ENCODE data around the gene CACNA2D4. TPM values are rescaled to one million over a fixed set of nuclear protein-coding genes. Genes with fewer than 3 reads are reported as not detected.

Gene CACNA2D4
- total RNA-seq, 3 donors from 2014 or later, result 3.4 to 7.1 (median 3.5) TPM

DNA sequence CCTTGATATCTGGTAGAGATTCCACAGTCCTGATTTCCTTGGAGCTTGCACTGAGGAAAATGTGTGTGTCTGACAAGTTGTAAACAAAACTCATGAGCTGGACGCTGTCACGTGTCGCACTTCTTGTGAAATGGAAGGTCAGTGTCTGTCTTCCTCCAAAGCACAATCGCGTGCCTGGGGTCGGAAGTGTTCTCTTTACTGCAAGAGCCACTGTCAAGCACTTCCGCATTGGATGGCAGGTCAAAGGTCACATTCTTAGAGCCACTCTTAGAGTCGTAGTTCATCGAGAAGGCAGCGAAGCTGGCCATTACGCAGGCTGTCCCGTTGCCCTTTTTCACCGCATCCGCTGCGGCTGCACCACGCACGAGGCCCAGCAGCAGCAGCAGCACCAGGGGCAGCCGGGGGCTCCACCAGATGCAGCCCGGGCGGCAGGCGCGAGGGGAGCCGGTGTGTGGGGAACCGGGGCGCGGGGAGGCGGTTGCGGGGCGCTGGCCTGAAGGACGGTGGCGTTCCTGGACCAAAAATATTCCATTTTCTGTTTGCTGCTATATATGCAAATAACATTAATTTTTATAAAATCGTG is 53.1 kb downstream of the CACNA2D4 start:
- Mint-ChIP-seq H3K4me1 (ENCODE audit: low read depth) (no peaks in the 10 kb centered on the region), H3K27me3 (ENCODE audit: low read depth) (peaks cover 24% of the 10 kb centered on the region), H3K36me3 (ENCODE audit: insufficient read depth) (no peaks in the 10 kb centered on the region), H3K9me3 (no peaks in the 10 kb centered on the region), H3K4me3 (no peak overlapping the region)
- DNase-seq, result no peak
- no peak for ATAC-seq

DNA sequence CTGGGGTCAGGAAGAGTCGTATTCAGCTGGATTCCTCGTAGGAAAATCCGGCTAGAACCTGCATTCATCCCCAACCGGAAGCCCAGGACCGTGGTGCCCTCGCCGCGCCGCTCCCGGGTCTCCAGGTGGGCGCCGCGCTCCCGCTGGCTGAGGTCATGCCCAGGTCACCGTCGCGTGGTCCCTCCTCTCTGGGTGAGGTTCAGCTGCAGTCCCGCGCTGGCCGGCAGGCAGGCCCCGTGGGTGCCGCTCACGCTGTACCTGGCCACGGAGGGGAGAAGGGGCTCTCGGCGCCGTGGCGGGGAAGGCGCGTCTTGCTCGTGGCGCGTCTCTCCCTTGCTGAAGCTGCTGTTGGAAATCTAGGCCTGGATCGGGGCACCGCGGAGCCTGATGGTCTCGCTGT is 53.6 kb downstream of the CACNA2D4 start:
- Mint-ChIP-seq H3K36me3 (ENCODE audit: insufficient read depth) (no peaks in the 10 kb centered on the region), H3K9me3 (no peaks in the 10 kb centered on the region), H3K27me3 (ENCODE audit: low read depth) (peaks cover 24% of the 10 kb centered on the region), H3K4me3 (no peak overlapping the region), H3K4me1 (ENCODE audit: low read depth) (no peaks in the 10 kb centered on the region)
- ATAC-seq (no peak), DNase-seq (no peak)

GRCh38 chr12:1864456-1864855 is 54.0 kb downstream of the CACNA2D4 start:
- Mint-ChIP-seq H3K9me3 (no peaks in the 10 kb centered on the region), H3K36me3 (ENCODE audit: insufficient read depth) (no peaks in the 10 kb centered on the region), H3K4me3 (no peak overlapping the region), H3K27me3 (ENCODE audit: low read depth) (peaks cover 24% of the 10 kb centered on the region), H3K4me1 (ENCODE audit: low read depth) (no peaks in the 10 kb centered on the region)
- DNase-seq, result no peak
- ATAC-seq, result no peak

DNA sequence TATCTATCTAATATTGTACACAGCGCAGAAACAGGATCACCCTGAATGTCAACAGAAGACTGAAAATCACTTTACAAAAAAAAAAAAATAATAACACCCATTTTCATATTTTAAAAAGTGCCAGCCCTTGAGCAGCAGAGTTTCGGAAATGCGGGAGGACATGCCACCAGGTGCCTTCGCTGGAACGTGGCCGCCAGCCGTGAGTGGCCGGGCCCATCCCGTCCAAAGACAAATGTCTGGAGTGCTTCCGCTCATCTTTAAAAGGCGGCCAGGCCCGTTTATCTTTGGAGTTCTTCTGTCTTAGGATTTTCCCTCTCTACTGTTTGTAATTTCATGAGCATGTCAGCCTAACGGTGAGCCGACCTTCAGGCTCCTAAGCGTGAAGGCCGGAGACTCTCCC is 54.6 kb downstream of the CACNA2D4 start:
- ATAC-seq (no peak), DNase-seq (no peak)
- Mint-ChIP-seq H3K27me3 (ENCODE audit: low read depth) (peaks cover 23% of the 10 kb centered on the region), H3K36me3 (ENCODE audit: insufficient read depth) (no peaks in the 10 kb centered on the region), H3K4me3 (no peak overlapping the region), H3K9me3 (no peaks in the 10 kb centered on the region), H3K4me1 (ENCODE audit: low read depth) (no peaks in the 10 kb centered on the region)

GRCh38 chr12:1862973-1863372 is 55.5 kb downstream of the CACNA2D4 start:
- DNase-seq (no peak), ATAC-seq (no peak)
- Mint-ChIP-seq H3K27me3 (ENCODE audit: low read depth) (peaks cover 18% of the 10 kb centered on the region), H3K4me1 (ENCODE audit: low read depth) (no peaks in the 10 kb centered on the region), H3K9me3 (no peaks in the 10 kb centered on the region), H3K36me3 (ENCODE audit: insufficient read depth) (no peaks in the 10 kb centered on the region), H3K4me3 (no peak overlapping the region)

- Mint-ChIP-seq H3K4me1 (ENCODE audit: low read depth) (peaks cover 3% of the 10 kb centered on the region), H3K4me3 (no peak overlapping the region), H3K9me3 (no peaks in the 10 kb centered on the region), H3K36me3 (ENCODE audit: insufficient read depth) (no peaks in the 10 kb centered on the region), H3K27me3 (ENCODE audit: low read depth) (peaks cover 2% of the 10 kb centered on the region)
- ATAC-seq (no peak), DNase-seq (no peak)
Measured at GRCh38 chr12:1859643-1860042, 58.8 kb downstream of the CACNA2D4 start.

- Mint-ChIP-seq H3K4me3 (no peak overlapping the region), H3K9me3 (no peaks in the 10 kb centered on the region), H3K36me3 (ENCODE audit: insufficient read depth) (no peaks in the 10 kb centered on the region), H3K4me1 (ENCODE audit: low read depth) (peaks cover 3% of the 10 kb centered on the region), H3K27me3 (ENCODE audit: low read depth) (peaks cover 2% of the 10 kb centered on the region)
- DNase-seq (no peak), ATAC-seq (no peak)
Measured at GRCh38 chr12:1858456-1858855, 60.0 kb downstream of the CACNA2D4 start.

DNA sequence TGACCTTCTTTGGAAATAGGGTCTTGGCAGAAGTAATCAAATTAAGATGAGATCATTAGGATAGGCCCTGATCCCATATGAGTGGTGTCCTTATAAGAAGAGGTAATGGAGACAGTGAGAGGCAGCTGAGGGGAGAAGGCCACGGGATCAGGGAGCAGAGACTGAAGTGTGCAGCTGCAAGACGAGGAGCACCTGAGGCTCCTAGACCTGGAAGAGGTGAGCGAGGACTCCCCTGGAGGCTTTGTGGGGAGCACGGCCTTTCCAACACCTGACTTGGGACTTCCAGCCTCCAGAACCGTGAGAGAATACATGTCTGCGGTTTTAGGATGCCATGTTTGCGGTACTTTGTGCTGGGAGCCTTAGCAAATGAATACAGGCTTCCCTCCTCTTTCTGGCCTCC is 60.6 kb downstream of the CACNA2D4 start:
- Mint-ChIP-seq H3K4me1 (ENCODE audit: low read depth) (peaks cover 3% of the 10 kb centered on the region), H3K9me3 (no peaks in the 10 kb centered on the region), H3K36me3 (ENCODE audit: insufficient read depth) (no peaks in the 10 kb centered on the region), H3K4me3 (no peak overlapping the region), H3K27me3 (ENCODE audit: low read depth) (peaks cover 2% of the 10 kb centered on the region)
- ATAC-seq, result no peak
- no peak for DNase-seq

DNA sequence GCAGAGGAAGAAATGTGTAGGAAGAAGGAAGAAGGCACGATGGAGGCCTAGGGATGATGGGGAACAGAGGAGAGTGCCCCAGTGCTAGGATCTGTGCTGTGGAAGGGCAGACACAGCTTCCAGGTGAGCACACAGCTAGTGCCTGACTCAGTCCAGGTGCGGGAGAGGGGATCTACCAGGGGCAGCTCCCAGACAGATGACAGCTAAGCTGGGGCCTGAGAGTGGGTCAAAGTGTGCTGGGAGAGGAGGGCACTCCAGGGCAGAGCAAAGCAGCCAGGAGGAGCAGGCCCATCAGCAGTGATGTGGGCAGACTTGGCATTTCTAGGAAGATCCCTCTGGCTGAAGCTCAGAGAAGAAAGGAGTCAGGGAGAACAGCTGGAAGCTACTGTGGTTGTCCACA is 61.4 kb downstream of the CACNA2D4 start:
- H3K4me1 Mint-ChIP-seq (ENCODE audit: low read depth), result peaks cover 3% of the 10 kb centered on the region
- ATAC-seq (no peak), DNase-seq (no peak)
- no peak overlapping the region for H3K4me3 Mint-ChIP-seq
- no peaks in the 10 kb centered on the region for H3K36me3 Mint-ChIP-seq (ENCODE audit: insufficient read depth)
- peaks cover 2% of the 10 kb centered on the region for H3K27me3 Mint-ChIP-seq (ENCODE audit: low read depth)
- H3K9me3 Mint-ChIP-seq, result no peaks in the 10 kb centered on the region

DNA sequence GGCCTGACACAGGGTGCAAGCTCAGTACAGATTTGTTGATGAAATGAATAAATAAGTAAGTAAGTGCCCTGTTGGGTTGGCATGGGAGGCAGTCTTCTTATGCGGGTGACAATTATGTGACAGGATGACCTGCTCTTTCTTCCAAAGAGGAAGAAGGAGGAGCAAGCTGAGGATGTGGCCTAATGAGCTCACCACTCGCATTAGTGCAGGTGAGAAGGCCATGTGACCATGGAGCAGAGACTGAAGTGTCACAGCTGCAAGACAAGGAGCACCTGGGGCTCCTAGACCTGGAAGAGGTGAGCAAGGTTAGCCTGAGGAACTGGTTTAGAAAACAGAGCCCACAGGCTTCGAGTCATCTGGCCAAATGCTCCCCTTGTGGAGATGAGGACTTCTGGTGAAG is 63.2 kb downstream of the CACNA2D4 start:
- Mint-ChIP-seq H3K36me3 (ENCODE audit: insufficient read depth) (no peaks in the 10 kb centered on the region), H3K4me1 (ENCODE audit: low read depth) (peaks cover 5% of the 10 kb centered on the region), H3K9me3 (no peaks in the 10 kb centered on the region), H3K27me3 (ENCODE audit: low read depth) (peaks cover 2% of the 10 kb centered on the region), H3K4me3 (no peak overlapping the region)
- no peak for ATAC-seq
- no peak for DNase-seq

DNA sequence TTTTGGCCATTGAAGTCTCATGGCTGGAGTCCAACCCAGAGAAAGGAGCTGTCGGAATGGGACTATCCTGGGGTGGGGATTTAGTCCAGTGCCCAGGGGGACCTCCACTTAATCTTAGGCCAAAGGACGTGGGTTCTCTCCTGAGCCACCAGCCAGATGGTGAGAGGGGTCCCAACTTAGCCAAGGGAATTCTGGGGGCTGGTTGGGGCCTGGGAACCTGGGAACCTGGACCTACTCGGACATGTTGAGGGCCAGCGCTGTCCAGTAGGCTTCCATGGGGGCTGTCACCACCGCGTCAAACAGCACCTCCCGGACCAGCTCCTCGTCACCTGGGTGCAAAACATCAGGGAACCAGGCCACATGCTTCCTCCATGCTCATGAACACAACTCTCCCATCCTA is 64.7 kb downstream of the CACNA2D4 start:
- H3K9me3 Mint-ChIP-seq, result no peaks in the 10 kb centered on the region
- H3K4me1 Mint-ChIP-seq (ENCODE audit: low read depth), result peaks cover 5% of the 10 kb centered on the region

DNA sequence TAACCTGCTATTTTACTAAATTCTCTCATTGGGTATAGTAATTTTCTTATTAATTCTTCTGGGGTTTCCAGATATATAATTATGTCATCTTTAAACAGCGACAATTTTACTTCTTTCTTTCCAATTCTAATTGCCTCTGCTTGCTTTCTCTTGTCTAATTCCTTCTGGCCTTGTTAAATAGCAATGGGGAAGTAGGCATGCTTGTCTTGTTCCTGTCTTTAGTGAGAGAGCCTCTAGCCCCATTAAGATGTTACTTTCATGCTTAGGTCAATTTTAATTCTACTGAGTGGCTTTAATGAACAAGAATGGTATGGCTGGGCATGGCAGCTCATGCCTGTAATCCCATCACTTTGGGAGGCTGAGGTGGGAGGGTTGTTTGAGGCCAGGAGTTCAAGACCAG is 66.4 kb downstream of the CACNA2D4 start:
- Mint-ChIP-seq H3K4me3 (no peak overlapping the region), H3K27me3 (ENCODE audit: low read depth) (no peaks in the 10 kb centered on the region), H3K36me3 (ENCODE audit: insufficient read depth) (no peaks in the 10 kb centered on the region), H3K4me1 (ENCODE audit: low read depth) (peaks cover 5% of the 10 kb centered on the region), H3K9me3 (no peaks in the 10 kb centered on the region)
- no peak for DNase-seq
- ATAC-seq, result no peak

More for the DNA sequence above, 64.7 kb downstream of the CACNA2D4 start:
- DNase-seq (no peak), ATAC-seq (no peak)
- H3K27me3 Mint-ChIP-seq (ENCODE audit: low read depth), result no peaks in the 10 kb centered on the region
- no peak overlapping the region for H3K4me3 Mint-ChIP-seq
- H3K36me3 Mint-ChIP-seq (ENCODE audit: insufficient read depth), result no peaks in the 10 kb centered on the region

DNA sequence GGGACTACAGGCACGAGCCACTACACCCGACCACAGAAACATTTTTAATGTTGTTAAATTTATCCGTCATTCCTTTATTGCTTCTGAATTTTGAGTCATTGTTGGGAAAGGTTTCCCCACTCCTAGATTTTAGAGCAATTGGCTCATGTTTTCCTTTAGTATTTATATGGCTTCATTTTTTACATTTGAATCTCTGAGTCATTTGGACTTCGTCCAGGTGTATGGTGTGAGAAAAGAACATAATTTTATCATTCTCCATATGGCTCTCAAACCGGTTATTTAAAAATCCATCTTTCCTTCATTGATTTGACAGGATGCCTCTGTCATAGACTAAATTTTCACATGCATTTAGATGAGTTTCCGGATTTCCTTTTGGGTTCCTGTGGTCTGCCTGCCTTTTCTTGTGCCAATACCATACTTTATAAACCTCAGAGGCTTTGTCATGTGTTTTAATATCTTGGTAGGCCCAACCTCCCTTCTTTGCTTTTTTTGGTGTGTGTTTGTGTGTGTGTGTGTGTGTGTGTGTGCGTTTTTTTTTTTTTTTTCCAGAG is 67.2 kb downstream of the CACNA2D4 start:
- Mint-ChIP-seq H3K4me3 (no peak overlapping the region), H3K9me3 (no peaks in the 10 kb centered on the region), H3K4me1 (ENCODE audit: low read depth) (peaks cover 5% of the 10 kb centered on the region), H3K36me3 (ENCODE audit: insufficient read depth) (no peaks in the 10 kb centered on the region), H3K27me3 (ENCODE audit: low read depth) (peaks cover 2% of the 10 kb centered on the region)
- ATAC-seq (no peak), DNase-seq (no peak)

- no peak for ATAC-seq
- H3K27me3 Mint-ChIP-seq (ENCODE audit: low read depth), result peaks cover 5% of the 10 kb centered on the region
- H3K4me3 Mint-ChIP-seq, result no peak overlapping the region
Measured at GRCh38 chr12:1848745-1849144, 69.7 kb downstream of the CACNA2D4 start.

GRCh38 chr12:1848146-1848545 is 70.3 kb downstream of the CACNA2D4 start:
- DNase-seq, result no peak
- ATAC-seq, result no peak
- no peaks in the 10 kb centered on the region for H3K36me3 Mint-ChIP-seq (ENCODE audit: insufficient read depth)
- H3K4me3 Mint-ChIP-seq, result no peak overlapping the region
- H3K4me1 Mint-ChIP-seq (ENCODE audit: low read depth), result peaks cover 2% of the 10 kb centered on the region
- H3K9me3 Mint-ChIP-seq, result no peaks in the 10 kb centered on the region
- H3K27me3 Mint-ChIP-seq (ENCODE audit: low read depth), result peaks cover 5% of the 10 kb centered on the region

More at GRCh38 chr12:1848745-1849144, 69.7 kb downstream of the CACNA2D4 start:
- peaks cover 2% of the 10 kb centered on the region for H3K4me1 Mint-ChIP-seq (ENCODE audit: low read depth)
- H3K36me3 Mint-ChIP-seq (ENCODE audit: insufficient read depth), result no peaks in the 10 kb centered on the region
- DNase-seq, result no peak
- no peaks in the 10 kb centered on the region for H3K9me3 Mint-ChIP-seq
